Breast epithelium (tissue), 4 donors: ENCODE measurements around the gene POLR2H. TPM values are rescaled to one million over a fixed set of nuclear protein-coding genes. Genes with fewer than 3 reads are reported as not detected.

Source experiments
- DNase-seq, 2 donors: peaks; one replicate each; pipeline ENCODE4 v3.0.0-alpha.2; 2019; ENCODE audit warnings: low spot score in 2 of 2
- H3K27ac ChIP-seq, 2 donors: fragments of 200-600 bp; sonication (generic) in 1 of 2; one replicate each; pipeline ENCODE4 v1.5.1; 2016 to 2019; ENCODE audit warnings: mild to moderate bottlenecking in 1 of 2
- H3K27me3 ChIP-seq, 2 donors: fragments of 200-600 bp; sonication (generic) in 1 of 2; one replicate each; pipeline versions ENCODE4 v1.5.1 to v1.6.0; 2017 to 2019; ENCODE audit warnings: control low read depth in 1 of 2, mild to moderate bottlenecking in 1 of 2
- H3K36me3 ChIP-seq: fragments of 200-600 bp; one replicate; pipeline ENCODE4 v1.5.1; 2019
- H3K4me1 ChIP-seq, 2 donors: fragments of 200-600 bp; sonication (generic); one replicate each; pipeline ENCODE4 v1.5.1; 2016 to 2019; ENCODE audit warnings: control low read depth in 1 of 2
- H3K4me3 ChIP-seq, 3 donors: fragments of 200-600 bp; sonication (generic); 1 replicate in 2 of 3; 2 replicates in 1 of 3; pipeline ENCODE4 v1.5.1; 2016 to 2019; ENCODE audit warnings: mild to moderate bottlenecking in 3 of 3, moderate library complexity in 2 of 3
- H3K9me3 ChIP-seq, 2 donors: fragments of 200-600 bp; sonication (generic) in 1 of 2; one replicate each; pipeline ENCODE4 v1.5.1; 2016 to 2019; ENCODE audit warnings: control low read depth in 1 of 2
- POLR2A ChIP-seq: fragments of 450-650 bp; IDR thresholded peaks from one replicate; pipeline ENCODE4 v1.6.1; 2016; ENCODE audit warnings: antibody characterized with exemption, mild to moderate bottlenecking, moderate library complexity
- POLR2AphosphoS5 ChIP-seq, 3 donors: sonication (generic); formaldehyde crosslinking; IDR thresholded peaks; one replicate each; pipeline ENCODE4 v1.6.1; 2017; ENCODE audit warnings: antibody characterized with exemption in 3 of 3
- intact Hi-C: fragments of 100-400 bp; cut with DNase I; formaldehyde crosslinking; loops from one replicate; pipeline ENCODE4 v1.15.1; 2023; ENCODE audit warnings: low total_unique reads
- total RNA-seq, 3 donors: library from RNA; depleted of rRNA; stranded (reverse); fragments of >200 nt; gene quantifications; one replicate each; pipeline ENCODE4 v1.1.0, GENCODE V29; 2016
- TF ChIP-seq, protein P1 (sequence below), 3 donors: fragments of 450-650 bp; IDR thresholded peaks; one replicate each; pipeline ENCODE4 v1.5.1; 2016 to 2017; ENCODE audit warnings: antibody characterized with exemption in 3 of 3, mild to moderate bottlenecking in 3 of 3, moderate library complexity in 3 of 3

POLR2H gene
- total RNA-seq, 3 donors from 2014 or later, result 63.7 to 101 (median 99.5) TPM

DNA sequence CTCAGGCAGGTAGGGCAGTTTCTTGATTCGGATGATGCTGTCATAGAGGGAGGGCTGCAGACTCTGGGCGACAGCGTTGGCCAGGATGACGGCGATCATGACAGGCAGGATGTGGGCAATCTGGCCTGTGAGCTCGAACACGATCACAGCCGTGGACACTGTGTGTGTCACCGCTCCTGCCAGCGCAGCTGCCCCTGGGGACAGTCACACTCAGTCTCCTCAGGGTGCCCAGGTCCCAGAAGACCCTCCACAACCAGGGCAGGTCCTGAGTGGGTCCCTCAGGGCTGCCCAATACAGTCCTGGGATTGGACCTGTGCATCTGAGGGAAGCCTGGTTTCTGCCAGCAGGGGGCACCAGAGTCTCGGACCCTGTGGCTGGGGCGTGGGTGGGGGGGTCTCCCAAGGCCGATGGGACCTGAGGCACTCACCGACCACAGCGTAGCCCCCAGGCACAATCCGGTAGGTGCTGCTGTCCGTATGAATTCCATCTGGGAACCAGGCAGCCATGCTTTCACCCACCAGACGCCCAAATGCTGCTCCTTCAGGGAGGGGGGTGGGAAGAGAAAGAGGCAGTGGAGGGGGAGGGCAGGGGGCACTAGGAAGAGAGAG is 7.3 kb upstream of the POLR2H start:
- Histone ChIP-seq H3K27me3 (no peaks in the 10 kb centered on the region), H3K36me3 (no peaks in the 10 kb centered on the region), H3K4me3 (peak overlapping the region in 1 of 3 donors; percentile 15), H3K9me3 (no peaks in the 10 kb centered on the region), H3K4me1 (no peaks in the 10 kb centered on the region), H3K27ac (no peak overlapping the region)
- DNase-seq, result no peak
- intact Hi-C loops, result loop anchor here (1.0 kb wide), 1 partner anchor 31 kb away; no protein-coding TSS in a partner anchor
- TF ChIP-seq, protein P1, sequence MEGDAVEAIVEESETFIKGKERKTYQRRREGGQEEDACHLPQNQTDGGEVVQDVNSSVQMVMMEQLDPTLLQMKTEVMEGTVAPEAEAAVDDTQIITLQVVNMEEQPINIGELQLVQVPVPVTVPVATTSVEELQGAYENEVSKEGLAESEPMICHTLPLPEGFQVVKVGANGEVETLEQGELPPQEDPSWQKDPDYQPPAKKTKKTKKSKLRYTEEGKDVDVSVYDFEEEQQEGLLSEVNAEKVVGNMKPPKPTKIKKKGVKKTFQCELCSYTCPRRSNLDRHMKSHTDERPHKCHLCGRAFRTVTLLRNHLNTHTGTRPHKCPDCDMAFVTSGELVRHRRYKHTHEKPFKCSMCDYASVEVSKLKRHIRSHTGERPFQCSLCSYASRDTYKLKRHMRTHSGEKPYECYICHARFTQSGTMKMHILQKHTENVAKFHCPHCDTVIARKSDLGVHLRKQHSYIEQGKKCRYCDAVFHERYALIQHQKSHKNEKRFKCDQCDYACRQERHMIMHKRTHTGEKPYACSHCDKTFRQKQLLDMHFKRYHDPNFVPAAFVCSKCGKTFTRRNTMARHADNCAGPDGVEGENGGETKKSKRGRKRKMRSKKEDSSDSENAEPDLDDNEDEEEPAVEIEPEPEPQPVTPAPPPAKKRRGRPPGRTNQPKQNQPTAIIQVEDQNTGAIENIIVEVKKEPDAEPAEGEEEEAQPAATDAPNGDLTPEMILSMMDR (IDR thresholded peaks at IDR 0.05), result peak in 2 of 3 donors; percentile 46
- TF ChIP-seq POLR2AphosphoS5 (IDR thresholded peaks at IDR 0.05) (no peak), POLR2A (no peak)

GRCh38 chr3:184354754-184355153 is 6.8 kb upstream of the POLR2H start:
- no peaks in the 10 kb centered on the region for H3K36me3 ChIP-seq
- H3K4me1 ChIP-seq, result no peaks in the 10 kb centered on the region

DNA sequence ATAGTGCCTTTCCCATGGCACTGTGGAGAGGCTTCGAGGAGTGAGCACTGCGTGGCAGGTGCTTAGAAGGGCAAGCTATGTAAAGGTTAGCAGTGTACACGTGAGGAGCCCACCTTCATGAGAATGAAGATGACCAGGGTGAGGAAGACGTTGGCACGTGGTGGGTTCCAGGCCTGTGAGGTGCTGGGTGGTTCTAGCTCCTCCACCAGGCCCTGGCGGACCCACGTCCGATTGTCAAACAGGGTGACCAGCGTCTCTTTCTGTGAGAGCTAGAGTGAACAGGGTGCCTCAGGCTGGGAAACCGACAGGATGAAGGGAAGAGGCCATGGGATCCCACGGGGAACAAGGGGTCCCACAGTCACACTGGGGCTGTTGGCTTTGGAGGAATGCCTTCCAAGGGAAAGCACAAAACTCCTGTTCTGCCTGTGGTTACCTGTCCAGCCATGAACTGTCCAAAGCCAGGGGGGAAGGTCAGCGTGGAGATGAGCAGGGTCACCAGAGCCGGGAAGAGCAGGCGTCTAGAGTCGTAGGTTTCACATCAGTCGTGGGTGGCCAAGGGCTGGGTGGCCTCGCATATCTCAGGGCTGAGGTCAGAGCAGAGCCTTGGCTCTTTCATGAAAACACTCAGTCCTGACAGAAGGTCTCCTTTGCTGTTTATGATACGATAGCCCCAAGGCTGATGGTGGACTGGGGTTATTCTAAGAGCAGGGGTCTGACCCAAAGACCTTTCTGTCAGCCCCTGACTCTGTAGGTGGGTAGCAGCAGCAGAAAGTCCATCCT is 6.1 kb upstream of the POLR2H start:
- DNase-seq, result no peak
- no peak for TF ChIP-seq POLR2A
- TF ChIP-seq POLR2AphosphoS5 (IDR thresholded peaks at IDR 0.05), result no peak
- TF ChIP-seq, protein P1 (IDR thresholded peaks at IDR 0.05), result no peak
- intact Hi-C loops, result no loop called here
- Histone ChIP-seq H3K9me3 (no peaks in the 10 kb centered on the region), H3K27me3 (no peaks in the 10 kb centered on the region), H3K36me3 (no peaks in the 10 kb centered on the region), H3K4me1 (peaks cover 0 to 6% of the 10 kb centered on the region in 2 donors), H3K4me3 (no peak overlapping the region), H3K27ac (no peak overlapping the region)

More at GRCh38 chr3:184354754-184355153, 6.8 kb upstream of the POLR2H start:
- intact Hi-C loops, result loop anchor here (1.0 kb wide), 1 partner anchor 31 kb away; no protein-coding TSS in a partner anchor
- no peak for TF ChIP-seq POLR2AphosphoS5 (IDR thresholded peaks at IDR 0.05)
- TF ChIP-seq POLR2A, result no peak
- TF ChIP-seq, protein P1 (IDR thresholded peaks at IDR 0.05), result no peak
- H3K27ac ChIP-seq, result no peak overlapping the region
- DNase-seq, result no peak
- H3K9me3 ChIP-seq, result no peaks in the 10 kb centered on the region
- no peak overlapping the region for H3K4me3 ChIP-seq
- H3K27me3 ChIP-seq, result no peaks in the 10 kb centered on the region

GRCh38 chr3:184357248-184358123 is 4.0 kb upstream of the POLR2H start:
- H3K27me3 ChIP-seq, result no peaks in the 10 kb centered on the region
- TF ChIP-seq, protein P1 (IDR thresholded peaks at IDR 0.05), result no peak
- no peak for TF ChIP-seq POLR2AphosphoS5 (IDR thresholded peaks at IDR 0.05)
- TF ChIP-seq POLR2A, result no peak
- H3K4me3 ChIP-seq, result no peak overlapping the region
- intact Hi-C loops, result no loop called here
- H3K4me1 ChIP-seq, result peaks cover 0 to 10% of the 10 kb centered on the region in 2 donors
- no peak overlapping the region for H3K27ac ChIP-seq
- DNase-seq, result no peak
- H3K9me3 ChIP-seq, result no peaks in the 10 kb centered on the region
- no peaks in the 10 kb centered on the region for H3K36me3 ChIP-seq
